ENCODE measurements around the gene TOR1B.

TOR1B gene

GRCh38 chr9:129849901-129850300 lies 46.9 kb downstream of the TOR1B start:
- no peak for DNase-seq

GRCh38 chr9:129850821-129851550 lies 48.0 kb downstream of the TOR1B start:
- no peak for DNase-seq

GRCh38 chr9:129851821-129852220 lies 48.8 kb downstream of the TOR1B start:
- DNase-seq: no peak

GRCh38 chr9:129852579-129852978 lies 49.6 kb downstream of the TOR1B start:
- DNase-seq: no peak

- no peak for DNase-seq
These were observed 50.6 kb downstream of the TOR1B start for GRCh38 chr9:129853614-129854013.

GRCh38 chr9:129854588-129855110 lies 51.7 kb downstream of the TOR1B start:
- DNase-seq: no peak

GRCh38 chr9:129857207-129857606 lies 54.2 kb downstream of the TOR1B start:
- no peak for DNase-seq

- DNase-seq: no peak
These were observed 55.4 kb downstream of the TOR1B start for GRCh38 chr9:129858167-129858962.

All from COR-L47 (cell line).